HG02840 (cell line): ENCODE results near the gene NEGR1.
A peak's percentile ranks its signal among the peaks of the same experiment; 100 is the strongest.

ENCODE experiments used
- ATAC-seq: cut with Tn5 transposase; IDR thresholded peaks from one replicate; pipeline ENCODE4 v1.9.1; 2021; ENCODE audit warnings: mild to moderate bottlenecking, moderate library complexity, moderate number of reproducible peaks; ENCODE audit not compliant: unreplicated experiment, low FRiP score

NEGR1 gene

GRCh38 chr1:72282271-72283021 is at the start of gene NEGR1:
Gene NEGR1, minus strand, starts transcription at chr1:72282539.
- peak; percentile 64 for ATAC-seq

- no peak for ATAC-seq
Observed at GRCh38 chr1:72326494-72326893, 44.2 kb upstream of the NEGR1 start.

GRCh38 chr1:72324451-72324850 is 42.1 kb upstream of the NEGR1 start:
- ATAC-seq, result no peak

GRCh38 chr1:72322910-72323309 is 40.6 kb upstream of the NEGR1 start:
- ATAC-seq, result no peak

GRCh38 chr1:72296501-72296900 is 14.2 kb upstream of the NEGR1 start:
- ATAC-seq, result no peak

- ATAC-seq, result no peak
Observed at GRCh38 chr1:72288886-72289285, 6.5 kb upstream of the NEGR1 start.

GRCh38 chr1:72286401-72286800 is 4.1 kb upstream of the NEGR1 start:
- ATAC-seq, result no peak

- ATAC-seq, result no peak
Observed at GRCh38 chr1:72285074-72285425, 2.7 kb upstream of the NEGR1 start.

GRCh38 chr1:72284348-72285073 is 2.2 kb upstream of the NEGR1 start:
- peak; percentile 68 for ATAC-seq

- ATAC-seq, result no peak
Observed at GRCh38 chr1:72284084-72284347, 1.7 kb upstream of the NEGR1 start.

- no peak for ATAC-seq
Observed at GRCh38 chr1:72283307-72284083, 1.2 kb upstream of the NEGR1 start.

- ATAC-seq, result no peak
Observed at GRCh38 chr1:72283022-72283306, 625 bp upstream of the NEGR1 start.

- ATAC-seq, result no peak
Observed at GRCh38 chr1:72281637-72282270, 585 bp downstream of the NEGR1 start.

GRCh38 chr1:72281144-72281543 is 1.2 kb downstream of the NEGR1 start:
- no peak for ATAC-seq

- no peak for ATAC-seq
Observed at GRCh38 chr1:72280711-72281110, 1.6 kb downstream of the NEGR1 start.

- no peak for ATAC-seq
Observed at GRCh38 chr1:72280131-72280530, 2.2 kb downstream of the NEGR1 start.

- ATAC-seq, result no peak
Observed at GRCh38 chr1:72278461-72278860, 3.9 kb downstream of the NEGR1 start.

GRCh38 chr1:72271555-72272085 is 10.7 kb downstream of the NEGR1 start:
- ATAC-seq, result no peak

- no peak for ATAC-seq
Observed at GRCh38 chr1:72262735-72263134, 19.6 kb downstream of the NEGR1 start.

GRCh38 chr1:72253132-72253531 is 29.2 kb downstream of the NEGR1 start:
- ATAC-seq, result no peak

- no peak for ATAC-seq
Observed at GRCh38 chr1:72241397-72241796, 40.9 kb downstream of the NEGR1 start.
